ENCODE data around the gene RASA3.

The RASA3 gene

DNA sequence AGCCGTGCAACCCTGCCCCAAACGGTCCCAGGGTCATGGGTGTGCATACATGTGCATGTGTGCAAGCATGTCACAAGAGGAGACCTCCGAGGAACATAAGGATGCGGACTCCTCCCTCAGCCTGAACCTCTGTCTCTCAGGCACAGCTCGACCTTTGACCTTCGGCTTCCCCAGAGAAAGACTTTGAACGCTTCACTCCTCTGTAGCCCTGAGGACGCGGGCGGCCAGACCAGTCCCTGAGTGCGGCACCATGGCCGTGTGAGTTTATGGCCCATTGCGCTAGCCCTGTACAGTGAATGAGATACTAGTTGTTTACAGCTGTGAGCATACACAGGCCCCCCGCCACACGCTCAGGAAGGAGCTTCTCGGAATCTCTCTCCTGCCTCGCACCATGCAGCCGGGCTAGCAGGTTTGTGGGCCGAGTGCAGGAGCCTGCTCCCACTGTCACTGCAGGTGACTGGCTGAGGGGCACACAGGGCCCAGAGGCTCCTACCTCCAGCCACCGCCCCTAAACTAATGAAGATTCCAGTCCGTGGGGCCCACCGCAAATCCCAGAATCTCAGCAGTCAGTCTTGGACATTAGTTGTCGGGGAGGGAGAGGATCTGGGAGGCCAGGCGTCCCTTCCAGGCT lies 10.8 kb downstream of the RASA3 start:
- Histone ChIP-seq H3K27ac (replicated peaks) (no peak overlapping the region), H3K27me3 (ENCODE audit: insufficient read depth, poor library complexity, severe bottlenecking) (no peaks in the 10 kb centered on the region), H3K4me3 (replicated peaks; ENCODE audit: insufficient read depth, low read length) (no peak overlapping the region)
- DNase-seq (ENCODE audit: low read depth in 1 of 2, low spot score in 1 of 2): no peak
- TF ChIP-seq, protein P1, sequence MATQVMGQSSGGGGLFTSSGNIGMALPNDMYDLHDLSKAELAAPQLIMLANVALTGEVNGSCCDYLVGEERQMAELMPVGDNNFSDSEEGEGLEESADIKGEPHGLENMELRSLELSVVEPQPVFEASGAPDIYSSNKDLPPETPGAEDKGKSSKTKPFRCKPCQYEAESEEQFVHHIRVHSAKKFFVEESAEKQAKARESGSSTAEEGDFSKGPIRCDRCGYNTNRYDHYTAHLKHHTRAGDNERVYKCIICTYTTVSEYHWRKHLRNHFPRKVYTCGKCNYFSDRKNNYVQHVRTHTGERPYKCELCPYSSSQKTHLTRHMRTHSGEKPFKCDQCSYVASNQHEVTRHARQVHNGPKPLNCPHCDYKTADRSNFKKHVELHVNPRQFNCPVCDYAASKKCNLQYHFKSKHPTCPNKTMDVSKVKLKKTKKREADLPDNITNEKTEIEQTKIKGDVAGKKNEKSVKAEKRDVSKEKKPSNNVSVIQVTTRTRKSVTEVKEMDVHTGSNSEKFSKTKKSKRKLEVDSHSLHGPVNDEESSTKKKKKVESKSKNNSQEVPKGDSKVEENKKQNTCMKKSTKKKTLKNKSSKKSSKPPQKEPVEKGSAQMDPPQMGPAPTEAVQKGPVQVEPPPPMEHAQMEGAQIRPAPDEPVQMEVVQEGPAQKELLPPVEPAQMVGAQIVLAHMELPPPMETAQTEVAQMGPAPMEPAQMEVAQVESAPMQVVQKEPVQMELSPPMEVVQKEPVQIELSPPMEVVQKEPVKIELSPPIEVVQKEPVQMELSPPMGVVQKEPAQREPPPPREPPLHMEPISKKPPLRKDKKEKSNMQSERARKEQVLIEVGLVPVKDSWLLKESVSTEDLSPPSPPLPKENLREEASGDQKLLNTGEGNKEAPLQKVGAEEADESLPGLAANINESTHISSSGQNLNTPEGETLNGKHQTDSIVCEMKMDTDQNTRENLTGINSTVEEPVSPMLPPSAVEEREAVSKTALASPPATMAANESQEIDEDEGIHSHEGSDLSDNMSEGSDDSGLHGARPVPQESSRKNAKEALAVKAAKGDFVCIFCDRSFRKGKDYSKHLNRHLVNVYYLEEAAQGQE (IDR thresholded peaks at IDR 0.05; ENCODE audit: insufficient replicate concordance, low read depth): no peak

DNA sequence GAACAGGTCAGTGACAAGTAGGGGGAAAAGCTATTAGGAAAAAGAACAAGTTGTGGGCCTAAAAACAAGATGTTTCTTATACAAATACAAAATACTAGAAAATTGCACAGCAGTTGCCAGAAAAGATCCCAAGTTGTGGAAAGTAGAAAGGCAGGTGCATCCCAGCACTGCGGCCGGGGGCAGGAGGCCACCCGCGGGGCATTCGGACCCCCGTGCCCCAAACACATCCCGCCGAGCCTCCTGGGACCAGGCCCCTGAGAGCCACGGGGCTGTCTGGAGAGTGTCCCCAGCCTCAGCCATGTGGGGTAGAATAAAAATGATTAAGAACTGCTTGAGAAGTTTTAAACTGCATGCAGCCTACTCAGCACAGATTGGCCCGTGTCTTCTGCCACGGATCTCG lies 11.4 kb downstream of the RASA3 start:
- DNase-seq (ENCODE audit: low read depth in 1 of 2, low spot score in 1 of 2): no peak
- Histone ChIP-seq H3K4me3 (replicated peaks; ENCODE audit: insufficient read depth, low read length) (no peak overlapping the region), H3K27me3 (ENCODE audit: insufficient read depth, poor library complexity, severe bottlenecking) (no peaks in the 10 kb centered on the region), H3K27ac (replicated peaks) (no peak overlapping the region)
- TF ChIP-seq GABPA (IDR thresholded peaks at IDR 0.05; ENCODE audit: low read depth): no peak
- TF ChIP-seq SPI1 (IDR thresholded peaks at IDR 0.05; ENCODE audit: borderline replicate concordance, low read depth): no peak
- TF ChIP-seq, protein P1 (IDR thresholded peaks at IDR 0.05; ENCODE audit: insufficient replicate concordance, low read depth): no peak
- no peak for TF ChIP-seq POLR2AphosphoS5 (IDR thresholded peaks at IDR 0.05; ENCODE audit: low read depth)
- TF ChIP-seq, protein P2, sequence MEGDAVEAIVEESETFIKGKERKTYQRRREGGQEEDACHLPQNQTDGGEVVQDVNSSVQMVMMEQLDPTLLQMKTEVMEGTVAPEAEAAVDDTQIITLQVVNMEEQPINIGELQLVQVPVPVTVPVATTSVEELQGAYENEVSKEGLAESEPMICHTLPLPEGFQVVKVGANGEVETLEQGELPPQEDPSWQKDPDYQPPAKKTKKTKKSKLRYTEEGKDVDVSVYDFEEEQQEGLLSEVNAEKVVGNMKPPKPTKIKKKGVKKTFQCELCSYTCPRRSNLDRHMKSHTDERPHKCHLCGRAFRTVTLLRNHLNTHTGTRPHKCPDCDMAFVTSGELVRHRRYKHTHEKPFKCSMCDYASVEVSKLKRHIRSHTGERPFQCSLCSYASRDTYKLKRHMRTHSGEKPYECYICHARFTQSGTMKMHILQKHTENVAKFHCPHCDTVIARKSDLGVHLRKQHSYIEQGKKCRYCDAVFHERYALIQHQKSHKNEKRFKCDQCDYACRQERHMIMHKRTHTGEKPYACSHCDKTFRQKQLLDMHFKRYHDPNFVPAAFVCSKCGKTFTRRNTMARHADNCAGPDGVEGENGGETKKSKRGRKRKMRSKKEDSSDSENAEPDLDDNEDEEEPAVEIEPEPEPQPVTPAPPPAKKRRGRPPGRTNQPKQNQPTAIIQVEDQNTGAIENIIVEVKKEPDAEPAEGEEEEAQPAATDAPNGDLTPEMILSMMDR (IDR thresholded peaks at IDR 0.05; ENCODE audit: insufficient read depth, low read length): no peak

DNA sequence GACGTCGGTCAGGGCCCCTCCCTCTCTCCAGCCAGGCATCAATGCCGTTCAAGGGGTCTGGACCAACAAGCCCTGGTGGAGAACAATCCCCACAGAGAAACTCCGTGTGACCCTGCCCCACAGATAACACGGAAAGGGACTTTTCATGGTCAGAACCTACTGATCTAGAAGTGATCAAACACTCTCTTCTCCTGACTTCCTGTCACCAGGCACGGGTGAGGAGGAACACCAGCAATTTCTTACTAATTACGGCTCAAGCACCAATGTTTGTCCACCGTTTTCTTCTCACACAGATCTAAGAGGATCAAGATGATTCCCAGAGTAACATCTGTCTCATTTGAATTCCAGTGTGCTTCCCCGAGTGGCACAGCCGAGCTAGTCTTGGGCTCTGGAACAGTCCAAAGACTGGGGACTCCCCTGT lies 11.8 kb downstream of the RASA3 start:
- TF ChIP-seq, protein P1 (IDR thresholded peaks at IDR 0.05; ENCODE audit: insufficient replicate concordance, low read depth): no peak
- no peak for TF ChIP-seq GABPA (IDR thresholded peaks at IDR 0.05; ENCODE audit: low read depth)
- TF ChIP-seq POLR2AphosphoS5 (IDR thresholded peaks at IDR 0.05; ENCODE audit: low read depth): no peak
- TF ChIP-seq, protein P2 (IDR thresholded peaks at IDR 0.05; ENCODE audit: insufficient read depth, low read length): no peak
- no peak for TF ChIP-seq SPI1 (IDR thresholded peaks at IDR 0.05; ENCODE audit: borderline replicate concordance, low read depth)
- H3K27me3 ChIP-seq (ENCODE audit: insufficient read depth, poor library complexity, severe bottlenecking): no peaks in the 10 kb centered on the region
- DNase-seq (ENCODE audit: low read depth in 1 of 2, low spot score in 1 of 2): no peak
- H3K4me3 ChIP-seq (replicated peaks; ENCODE audit: insufficient read depth, low read length): no peak overlapping the region
- H3K27ac ChIP-seq (replicated peaks): no peak overlapping the region
